ENCODE results near the gene SH3PXD2A.

DNA sequence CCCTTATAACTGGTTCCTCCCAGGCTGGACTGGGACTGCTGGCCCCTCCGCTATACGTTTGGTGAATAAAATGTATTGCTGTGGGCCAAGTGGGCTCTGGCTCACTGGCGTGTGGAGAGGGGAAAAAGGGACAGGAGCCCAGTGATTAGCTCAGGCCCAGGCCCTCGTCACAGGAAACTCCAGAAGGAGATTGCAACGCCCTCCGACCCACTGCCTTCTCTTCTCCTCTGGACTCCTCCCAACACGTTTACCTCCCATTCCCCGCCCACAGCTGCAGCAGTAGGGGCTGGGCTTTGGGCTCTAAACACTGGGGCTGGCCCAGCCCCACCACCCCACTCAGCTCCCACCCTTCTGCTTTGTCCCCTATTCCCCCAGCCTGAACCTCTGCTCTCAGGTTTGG is 188.0 kb downstream of the SH3PXD2A start:
- TF ChIP-seq, protein P1, sequence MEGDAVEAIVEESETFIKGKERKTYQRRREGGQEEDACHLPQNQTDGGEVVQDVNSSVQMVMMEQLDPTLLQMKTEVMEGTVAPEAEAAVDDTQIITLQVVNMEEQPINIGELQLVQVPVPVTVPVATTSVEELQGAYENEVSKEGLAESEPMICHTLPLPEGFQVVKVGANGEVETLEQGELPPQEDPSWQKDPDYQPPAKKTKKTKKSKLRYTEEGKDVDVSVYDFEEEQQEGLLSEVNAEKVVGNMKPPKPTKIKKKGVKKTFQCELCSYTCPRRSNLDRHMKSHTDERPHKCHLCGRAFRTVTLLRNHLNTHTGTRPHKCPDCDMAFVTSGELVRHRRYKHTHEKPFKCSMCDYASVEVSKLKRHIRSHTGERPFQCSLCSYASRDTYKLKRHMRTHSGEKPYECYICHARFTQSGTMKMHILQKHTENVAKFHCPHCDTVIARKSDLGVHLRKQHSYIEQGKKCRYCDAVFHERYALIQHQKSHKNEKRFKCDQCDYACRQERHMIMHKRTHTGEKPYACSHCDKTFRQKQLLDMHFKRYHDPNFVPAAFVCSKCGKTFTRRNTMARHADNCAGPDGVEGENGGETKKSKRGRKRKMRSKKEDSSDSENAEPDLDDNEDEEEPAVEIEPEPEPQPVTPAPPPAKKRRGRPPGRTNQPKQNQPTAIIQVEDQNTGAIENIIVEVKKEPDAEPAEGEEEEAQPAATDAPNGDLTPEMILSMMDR (IDR thresholded peaks at IDR 0.05) = no peak
- TF ChIP-seq EZH2 (IDR thresholded peaks at IDR 0.05; ENCODE audit: borderline replicate concordance, insufficient read depth, low read depth, low read length, poor library complexity, severe bottlenecking) = no peak
